HEK293T (cell line): ENCODE measurements around the gene CCPG1.

Experiments used
- CTBP1 ChIP-seq: fragments of 450-650 bp; IDR thresholded peaks from 2 replicates; pipeline ENCODE4 v1.6.1; 2016; ENCODE audit warnings: borderline replicate concordance
- FOXA1 ChIP-seq: fragments of 450-650 bp; IDR thresholded peaks from 2 replicates; pipeline ENCODE4 v1.6.1; 2016; ENCODE audit warnings: mild to moderate bottlenecking
- FOXM1 ChIP-seq: fragments of 450-650 bp; IDR thresholded peaks from 2 replicates; pipeline ENCODE4 v1.6.1; 2017; ENCODE audit warnings: mild to moderate bottlenecking, borderline replicate concordance
- HDGF ChIP-seq: fragments of 450-650 bp; IDR thresholded peaks from 2 replicates; pipeline ENCODE4 v1.6.1; 2017; ENCODE audit warnings: antibody characterized with exemption, borderline replicate concordance
- LEF1 ChIP-seq: fragments of 450-650 bp; IDR thresholded peaks from 2 replicates; pipeline ENCODE4 v1.6.1; 2017; ENCODE audit warnings: mild to moderate bottlenecking, borderline replicate concordance
- SP1 ChIP-seq: fragments of 450-650 bp; IDR thresholded peaks from 2 replicates; pipeline ENCODE4 v1.6.1; 2017
- SUZ12 ChIP-seq: fragments of 450-650 bp; IDR thresholded peaks from 2 replicates; pipeline ENCODE4 v1.6.1; 2016; ENCODE audit warnings: mild to moderate bottlenecking
- TARDBP ChIP-seq: fragments of 450-650 bp; IDR thresholded peaks from 2 replicates; pipeline ENCODE4 v1.6.1; 2016
- ZNF384 ChIP-seq: fragments of 450-650 bp; IDR thresholded peaks from 2 replicates; pipeline ENCODE4 v1.6.1; 2016
- TF ChIP-seq, protein P1 (sequence below): fragments of 450-650 bp; IDR thresholded peaks from 2 replicates; pipeline ENCODE4 v1.6.1; 2016

DNA sequence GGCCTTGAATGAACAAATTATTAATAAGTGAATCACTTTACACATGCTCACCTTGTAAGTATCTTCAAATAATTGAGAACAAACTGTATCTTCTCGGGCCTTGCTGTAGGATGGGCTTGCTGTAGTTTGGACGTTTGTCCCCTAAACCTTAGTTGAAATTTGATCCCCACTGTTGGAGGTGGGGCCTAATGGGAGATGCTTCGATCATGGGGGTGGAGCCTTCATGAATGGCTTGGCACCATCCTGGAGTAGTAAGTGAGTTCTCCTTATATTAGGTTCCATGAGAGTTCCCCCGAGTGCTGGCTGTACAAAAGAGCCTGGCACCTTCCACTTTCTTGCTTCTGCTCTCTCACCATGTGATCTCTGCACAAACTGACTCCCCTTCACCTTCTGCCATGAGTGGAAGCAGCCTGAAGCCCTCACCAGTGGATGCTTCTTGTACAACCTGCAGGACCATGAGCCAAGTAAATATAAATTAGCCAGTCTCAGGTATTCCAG, 59.8 kb downstream of the CCPG1 start:
- TF ChIP-seq FOXA1 (no peak), FOXM1 (no peak), TARDBP (no peak), SP1 (no peak), ZNF384 (no peak), SUZ12 (no peak), LEF1 (no peak), CTBP1 (no peak), HDGF (no peak)
- TF ChIP-seq, protein P1, sequence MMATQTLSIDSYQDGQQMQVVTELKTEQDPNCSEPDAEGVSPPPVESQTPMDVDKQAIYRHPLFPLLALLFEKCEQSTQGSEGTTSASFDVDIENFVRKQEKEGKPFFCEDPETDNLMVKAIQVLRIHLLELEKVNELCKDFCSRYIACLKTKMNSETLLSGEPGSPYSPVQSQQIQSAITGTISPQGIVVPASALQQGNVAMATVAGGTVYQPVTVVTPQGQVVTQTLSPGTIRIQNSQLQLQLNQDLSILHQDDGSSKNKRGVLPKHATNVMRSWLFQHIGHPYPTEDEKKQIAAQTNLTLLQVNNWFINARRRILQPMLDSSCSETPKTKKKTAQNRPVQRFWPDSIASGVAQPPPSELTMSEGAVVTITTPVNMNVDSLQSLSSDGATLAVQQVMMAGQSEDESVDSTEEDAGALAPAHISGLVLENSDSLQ, result no peak
